ENCODE data around the gene HMCN2.
"Not testable (repeated sequence)": the region's sequence is repeated elsewhere in the genome, so short reads cannot be mapped to it uniquely, and the experiment has no call there.

- not testable (repeated sequence) for TF ChIP-seq POLR2A (IDR thresholded peaks at IDR 0.05; ENCODE audit: low read depth, low read length); SMC3 (IDR thresholded peaks at IDR 0.05; ENCODE audit: low read depth, low read length); CTCF (conservative IDR thresholded peaks at IDR 0.05; ENCODE audit: low read depth, low read length); CHD1 (IDR thresholded peaks at IDR 0.05; ENCODE audit: low read depth, low read length); RAD21 (IDR thresholded peaks at IDR 0.05; ENCODE audit: low read length); CEBPB (IDR thresholded peaks at IDR 0.05; ENCODE audit: low read depth, low read length); USF2 (IDR thresholded peaks at IDR 0.05; ENCODE audit: low read depth, low read length); MAFK (IDR thresholded peaks at IDR 0.05; ENCODE audit: low read depth, low read length); RFX5 (IDR thresholded peaks at IDR 0.05; ENCODE audit: low read depth, low read length); FOS (IDR thresholded peaks at IDR 0.05; ENCODE audit: low read depth, low read length); RCOR1 (IDR thresholded peaks at IDR 0.05; ENCODE audit: insufficient replicate concordance, low read length)
These were observed 75.0 kb downstream of the HMCN2 start for GRCh38 chr9:130340557-130340956.
